Measurements from ENCODE around the gene NRIP1.

Gene NRIP1

DNA sequence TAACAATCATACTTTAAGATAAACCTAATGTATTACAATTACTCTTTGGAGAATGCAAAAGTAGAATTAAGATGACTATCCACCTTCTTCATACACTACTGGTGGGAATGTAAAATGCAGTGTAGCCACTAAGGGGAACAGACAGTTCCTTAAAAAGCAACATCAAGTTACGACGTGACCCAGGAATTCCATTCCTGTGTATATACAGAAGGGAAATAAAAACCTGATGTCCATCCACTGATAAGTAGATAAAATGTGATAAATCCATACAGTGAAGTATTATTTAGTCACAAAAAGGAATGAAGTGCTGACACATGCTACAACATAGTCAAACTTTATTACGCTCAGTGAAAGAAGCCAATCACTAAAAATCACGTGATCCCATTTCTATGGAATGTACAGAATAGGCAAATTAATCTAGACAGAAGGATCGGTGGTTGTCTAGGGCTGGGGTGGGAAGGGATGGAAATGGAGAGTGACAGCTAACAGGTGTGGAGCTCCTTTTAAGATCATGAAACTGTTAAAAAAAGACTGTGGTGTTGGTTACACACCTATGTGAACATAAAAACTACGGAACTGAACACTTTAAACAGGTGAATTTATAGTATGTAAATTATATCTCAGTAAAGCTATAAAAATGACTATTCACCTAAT is 42.1 kb downstream of the NRIP1 start:
- no peaks in the 10 kb centered on the region for H3F3A ChIP-seq (ENCODE audit: control insufficient read depth, insufficient read depth)
- no peaks in the 10 kb centered on the region for H3K27me3 ChIP-seq (ENCODE audit: control insufficient read depth, low read length)
- no peaks in the 10 kb centered on the region for H4K20me1 ChIP-seq (ENCODE audit: control insufficient read depth, insufficient read depth, low read depth, low read length)
- no peaks in the 10 kb centered on the region for H3K36me3 ChIP-seq (ENCODE audit: control insufficient read depth, low read length)
- no peak overlapping the region for H3K27ac ChIP-seq (ENCODE audit: low read depth, low read length)
- no peaks in the 10 kb centered on the region for H3K79me2 ChIP-seq (ENCODE audit: control insufficient read depth, low read length)
- H3K9me2 ChIP-seq (replicated peaks; ENCODE audit: control insufficient read depth, low read length) = no peaks in the 10 kb centered on the region
- no peaks in the 10 kb centered on the region for H3K9me3 ChIP-seq (ENCODE audit: control insufficient read depth, insufficient read depth, low read length)
- no peak overlapping the region for H3K4me3 ChIP-seq (ENCODE audit: low read length)
- TF ChIP-seq EZH2phosphoT487 (IDR thresholded peaks at IDR 0.05; ENCODE audit: borderline replicate concordance, low read length) = no peak
- TF ChIP-seq, protein P1, sequence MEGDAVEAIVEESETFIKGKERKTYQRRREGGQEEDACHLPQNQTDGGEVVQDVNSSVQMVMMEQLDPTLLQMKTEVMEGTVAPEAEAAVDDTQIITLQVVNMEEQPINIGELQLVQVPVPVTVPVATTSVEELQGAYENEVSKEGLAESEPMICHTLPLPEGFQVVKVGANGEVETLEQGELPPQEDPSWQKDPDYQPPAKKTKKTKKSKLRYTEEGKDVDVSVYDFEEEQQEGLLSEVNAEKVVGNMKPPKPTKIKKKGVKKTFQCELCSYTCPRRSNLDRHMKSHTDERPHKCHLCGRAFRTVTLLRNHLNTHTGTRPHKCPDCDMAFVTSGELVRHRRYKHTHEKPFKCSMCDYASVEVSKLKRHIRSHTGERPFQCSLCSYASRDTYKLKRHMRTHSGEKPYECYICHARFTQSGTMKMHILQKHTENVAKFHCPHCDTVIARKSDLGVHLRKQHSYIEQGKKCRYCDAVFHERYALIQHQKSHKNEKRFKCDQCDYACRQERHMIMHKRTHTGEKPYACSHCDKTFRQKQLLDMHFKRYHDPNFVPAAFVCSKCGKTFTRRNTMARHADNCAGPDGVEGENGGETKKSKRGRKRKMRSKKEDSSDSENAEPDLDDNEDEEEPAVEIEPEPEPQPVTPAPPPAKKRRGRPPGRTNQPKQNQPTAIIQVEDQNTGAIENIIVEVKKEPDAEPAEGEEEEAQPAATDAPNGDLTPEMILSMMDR (IDR thresholded peaks at IDR 0.05; ENCODE audit: low read depth, low read length, poor library complexity, severe bottlenecking) = no peak
- H3K4me2 ChIP-seq (ENCODE audit: low read length) = no peak overlapping the region
- no peaks in the 10 kb centered on the region for H3K4me1 ChIP-seq (ENCODE audit: control insufficient read depth, low read length)

DNA sequence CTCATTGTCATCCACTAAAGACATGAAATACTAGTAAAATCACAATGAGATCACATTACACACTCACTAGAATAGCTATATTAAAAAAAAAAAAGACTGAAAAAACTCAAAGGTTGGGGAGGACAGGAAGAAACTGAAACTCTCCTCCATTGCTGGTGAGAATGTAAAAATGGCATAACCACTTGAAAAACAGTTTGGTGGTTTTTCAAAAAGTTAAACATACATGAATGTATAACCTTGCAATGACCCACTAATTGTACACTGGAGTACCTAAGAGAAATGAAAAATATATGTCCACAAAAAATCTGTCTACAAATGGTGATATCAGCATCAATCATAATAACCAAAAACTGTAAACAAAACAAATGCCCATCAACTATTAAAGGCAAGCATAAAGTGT is 44.0 kb downstream of the NRIP1 start:
- Histone ChIP-seq H3K9me2 (replicated peaks; ENCODE audit: control insufficient read depth, low read length) (no peaks in the 10 kb centered on the region), H4K20me1 (ENCODE audit: control insufficient read depth, insufficient read depth, low read depth, low read length) (no peaks in the 10 kb centered on the region), H3K27ac (ENCODE audit: low read depth, low read length) (no peak overlapping the region), H3K27me3 (ENCODE audit: control insufficient read depth, low read length) (no peaks in the 10 kb centered on the region), H3K4me2 (ENCODE audit: low read length) (no peak overlapping the region), H3K4me1 (ENCODE audit: control insufficient read depth, low read length) (no peaks in the 10 kb centered on the region), H3K79me2 (ENCODE audit: control insufficient read depth, low read length) (no peaks in the 10 kb centered on the region), H3K4me3 (ENCODE audit: low read length) (no peak overlapping the region), H3F3A (ENCODE audit: control insufficient read depth, insufficient read depth) (no peaks in the 10 kb centered on the region), H3K36me3 (ENCODE audit: control insufficient read depth, low read length) (no peaks in the 10 kb centered on the region), H3K9me3 (ENCODE audit: control insufficient read depth, insufficient read depth, low read length) (no peaks in the 10 kb centered on the region)
- TF ChIP-seq, protein P1 (IDR thresholded peaks at IDR 0.05; ENCODE audit: low read depth, low read length, poor library complexity, severe bottlenecking) = no peak
- no peak for TF ChIP-seq EZH2phosphoT487 (IDR thresholded peaks at IDR 0.05; ENCODE audit: borderline replicate concordance, low read length)

DNA sequence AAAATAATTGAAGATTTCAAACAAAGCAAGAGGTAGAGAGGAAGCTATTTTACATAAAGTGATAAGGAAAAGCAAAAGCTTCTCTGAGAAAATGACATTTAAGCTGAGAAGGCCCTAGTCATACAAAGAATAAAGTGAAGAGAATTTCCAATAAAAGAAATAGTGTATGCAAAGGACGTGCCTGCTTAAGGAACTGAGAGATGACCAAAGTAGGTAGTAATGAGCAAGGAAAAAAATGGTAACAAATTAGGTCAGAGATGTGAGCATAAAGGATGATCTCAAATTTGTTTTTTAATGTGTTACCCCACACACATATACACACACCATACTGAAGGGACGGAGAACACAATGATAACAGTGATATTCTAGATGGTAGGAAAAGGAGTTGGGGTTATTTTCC is 46.4 kb downstream of the NRIP1 start:
- Histone ChIP-seq H3K27ac (ENCODE audit: low read depth, low read length) (no peak overlapping the region), H3K4me2 (ENCODE audit: low read length) (no peak overlapping the region), H3K36me3 (ENCODE audit: control insufficient read depth, low read length) (no peaks in the 10 kb centered on the region), H3F3A (ENCODE audit: control insufficient read depth, insufficient read depth) (no peaks in the 10 kb centered on the region), H3K27me3 (ENCODE audit: control insufficient read depth, low read length) (no peaks in the 10 kb centered on the region), H3K4me3 (ENCODE audit: low read length) (no peak overlapping the region), H4K20me1 (ENCODE audit: control insufficient read depth, insufficient read depth, low read depth, low read length) (no peaks in the 10 kb centered on the region), H3K4me1 (ENCODE audit: control insufficient read depth, low read length) (no peaks in the 10 kb centered on the region), H3K79me2 (ENCODE audit: control insufficient read depth, low read length) (no peaks in the 10 kb centered on the region), H3K9me2 (replicated peaks; ENCODE audit: control insufficient read depth, low read length) (no peaks in the 10 kb centered on the region), H3K9me3 (ENCODE audit: control insufficient read depth, insufficient read depth, low read length) (no peaks in the 10 kb centered on the region)
- TF ChIP-seq, protein P1 (IDR thresholded peaks at IDR 0.05; ENCODE audit: low read depth, low read length, poor library complexity, severe bottlenecking) = no peak
- no peak for TF ChIP-seq EZH2phosphoT487 (IDR thresholded peaks at IDR 0.05; ENCODE audit: borderline replicate concordance, low read length)

Data from DOHH2 (cell line).